Karpas-422 (cell line): ENCODE measurements around the gene OTOF. TPM values are rescaled to one million over a fixed set of nuclear protein-coding genes. Genes with fewer than 3 reads are reported as not detected.

Experiments used
- DNase-seq: peaks from one replicate; pipeline ENCODE4 v3.0.0-alpha.2; 2015
- H2AFZ ChIP-seq: fragments of 200-600 bp; sonication (generic); 2 replicates; pipeline ENCODE4 v1.6.1; 2014; ENCODE audit warnings: antibody characterized with exemption, low read length, mixed read lengths
- H3K27ac ChIP-seq: fragments of 200-600 bp; sonication (generic); 2 replicates; pipeline ENCODE4 v1.5.1; 2014; ENCODE audit warnings: mild to moderate bottlenecking, low read length, moderate library complexity
- H3K27me3 ChIP-seq: fragments of 200-600 bp; sonication (generic); 2 replicates; pipeline ENCODE4 v1.6.1; 2014; ENCODE audit warnings: low read length, mixed read lengths
- H3K36me3 ChIP-seq: fragments of 200-600 bp; sonication (generic); 2 replicates; pipeline ENCODE4 v1.6.1; 2014; ENCODE audit warnings: low read length, mixed read lengths; ENCODE audit not compliant: insufficient read depth
- H3K4me1 ChIP-seq: fragments of 200-600 bp; sonication (generic); 2 replicates; pipeline ENCODE4 v1.6.1; 2014; ENCODE audit warnings: mild to moderate bottlenecking, low read length, mixed read lengths
- H3K4me2 ChIP-seq: fragments of 200-600 bp; sonication (generic); 2 replicates; pipeline ENCODE4 v1.6.1; 2014; ENCODE audit warnings: low read length, low read depth, mild to moderate bottlenecking; ENCODE audit not compliant: poor library complexity, severe bottlenecking
- H3K4me3 ChIP-seq: fragments of 200-600 bp; sonication (generic); 2 replicates; pipeline ENCODE4 v1.5.1; 2014; ENCODE audit warnings: mild to moderate bottlenecking, antibody characterized with exemption, low read length, mixed read lengths
- H3K79me2 ChIP-seq: fragments of 200-600 bp; sonication (generic); 2 replicates; pipeline ENCODE4 v1.6.1; 2014; ENCODE audit warnings: mild to moderate bottlenecking, low read length, mixed read lengths
- H3K9ac ChIP-seq: fragments of 200-600 bp; sonication (generic); 2 replicates; pipeline ENCODE4 v1.6.0; 2014; ENCODE audit warnings: low read length
- H3K9me2 ChIP-seq: fragments of 200-600 bp; sonication (generic), shearing (Covaris generic); replicated peaks from 2 replicates; pipeline ENCODE4 v1.6.0; 2014; ENCODE audit warnings: mild to moderate bottlenecking, low read length, moderate library complexity; ENCODE audit not compliant: insufficient read depth
- H3K9me3 ChIP-seq: fragments of 300-700, 200-600 bp; sonication (generic); 2 replicates; pipeline ENCODE4 v1.6.1; 2014; ENCODE audit warnings: low read length, mixed read lengths
- H4K20me1 ChIP-seq: fragments of 200-600 bp; sonication (generic); 2 replicates; pipeline ENCODE4 v1.6.1; 2014; ENCODE audit warnings: mild to moderate bottlenecking, antibody characterized with exemption, low read length, low read depth; ENCODE audit not compliant: insufficient read depth
- total RNA-seq: library from RNA; depleted of rRNA; stranded (reverse); fragments of >200 nt; shearing (Covaris generic); gene quantifications from 2 replicates; pipeline ENCODE4 v1.2.3, GENCODE V29; 2014; ENCODE audit warnings: low replicate concordance; rRNA removed

OTOF gene
- total RNA-seq, 1 experiment from 2014 or later: 0.07 TPM

DNA sequence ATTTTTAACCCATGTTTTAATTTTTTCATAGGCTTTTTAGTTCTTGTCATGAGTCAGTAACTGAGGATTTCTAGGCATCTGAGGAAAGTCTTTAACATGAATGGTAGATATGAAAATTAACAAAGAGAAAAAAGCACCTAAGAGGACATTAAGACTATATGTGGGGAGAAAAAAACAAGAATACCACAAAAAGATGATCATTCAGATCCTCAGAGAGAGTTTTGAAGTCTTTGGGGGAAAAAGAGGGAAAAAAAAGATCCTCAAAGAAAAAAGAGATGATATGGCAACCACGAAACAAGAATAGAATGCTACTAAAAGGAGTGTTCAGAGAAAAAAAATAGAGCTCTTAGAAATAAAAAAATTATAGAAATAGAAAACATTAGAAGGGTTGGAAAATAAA lies 68.1 kb downstream of the OTOF start:
- no peaks in the 10 kb centered on the region for H3K36me3 ChIP-seq
- H3K4me1 ChIP-seq: no peaks in the 10 kb centered on the region
- no peaks in the 10 kb centered on the region for H3K27me3 ChIP-seq
- H4K20me1 ChIP-seq: no peaks in the 10 kb centered on the region
- H2AFZ ChIP-seq: no peak overlapping the region
- H3K27ac ChIP-seq: no peak overlapping the region
- no peaks in the 10 kb centered on the region for H3K9me2 ChIP-seq
- no peak overlapping the region for H3K4me3 ChIP-seq
- no peak overlapping the region for H3K9ac ChIP-seq
- no peaks in the 10 kb centered on the region for H3K79me2 ChIP-seq
- H3K4me2 ChIP-seq: no peak overlapping the region
- DNase-seq: no peak
- H3K9me3 ChIP-seq: no peaks in the 10 kb centered on the region

DNA sequence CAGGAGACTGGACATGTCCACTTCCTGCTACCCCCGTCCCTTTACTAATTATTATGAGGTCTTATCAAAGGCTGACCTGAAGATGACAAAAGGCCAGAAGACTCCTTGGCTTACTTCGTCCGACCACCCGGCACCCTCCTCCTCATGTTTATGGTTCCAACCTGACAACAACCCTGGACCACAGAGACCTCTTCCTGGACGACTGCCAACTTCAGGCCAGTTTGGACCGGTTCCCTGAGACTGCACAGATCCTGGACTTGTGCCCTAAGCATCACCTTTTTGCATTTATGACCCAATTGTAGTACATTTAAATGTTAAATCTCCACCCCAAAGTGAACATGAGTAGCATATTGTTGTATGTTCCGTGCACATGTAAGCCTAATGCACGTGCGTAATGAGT lies 70.4 kb downstream of the OTOF start:
- no peaks in the 10 kb centered on the region for H3K79me2 ChIP-seq
- no peaks in the 10 kb centered on the region for H3K9me2 ChIP-seq
- no peak overlapping the region for H2AFZ ChIP-seq
- no peaks in the 10 kb centered on the region for H3K36me3 ChIP-seq
- H3K9ac ChIP-seq: no peak overlapping the region
- no peak overlapping the region for H3K4me3 ChIP-seq
- no peaks in the 10 kb centered on the region for H3K4me1 ChIP-seq
- H4K20me1 ChIP-seq: no peaks in the 10 kb centered on the region
- no peak overlapping the region for H3K4me2 ChIP-seq
- no peaks in the 10 kb centered on the region for H3K9me3 ChIP-seq
- no peaks in the 10 kb centered on the region for H3K27me3 ChIP-seq
- DNase-seq: no peak
- no peak overlapping the region for H3K27ac ChIP-seq

Other genes starting within 250 kb of the OTOF start
- gene HADHA, start 233.5 kb downstream of the OTOF start, total RNA-seq: 99.9 and 113 TPM in 2 replicates
- 40.7 and 48.8 TPM in 2 replicates for gene HADHB, start 233.2 kb downstream of the OTOF start, total RNA-seq
- 31.3 and 32.4 TPM in 2 replicates for gene SELENOI, start 132.0 kb downstream of the OTOF start, total RNA-seq
- gene ADGRF3, start 131.3 kb downstream of the OTOF start, total RNA-seq: 0.25 TPM in 1 of 2 replicates, not detected in the other
- not detected in 2 replicates for gene DRC1, start 76.2 kb downstream of the OTOF start, total RNA-seq
- not detected in 2 replicates for gene CIB4, start 163.2 kb upstream of the OTOF start, total RNA-seq
- gene KCNK3, start 214.6 kb upstream of the OTOF start, total RNA-seq: not detected in 2 replicates